IMR-90 (cell line): ENCODE measurements around the gene TOMM22. TPM values are rescaled to one million over a fixed set of nuclear protein-coding genes. Genes with fewer than 3 reads are reported as not detected.

ENCODE experiments used
- ATAC-seq: fragments of 200-7000 bp; cut with Tn5 transposase; 2 replicates; pipeline ENCODE4 v1.9.1; 2020; ENCODE audit warnings: low read depth, mild to moderate bottlenecking, moderate library complexity
- BruUV-seq: library from RNA; stranded (reverse); fragments of 400-500 nt; replicated peaks from 2 replicates; lab custom pipeline; 2021; lab: Mats Ljungman, UMichigan
- CTCF ChIA-PET: fragments of 300-600 bp; formaldehyde crosslinking; extraction: SDS; loops from one replicate; lab custom pipeline; 2021; ENCODE audit warnings: antibody characterized with exemption; lab: Yijun Ruan, JAX
- POLR2A ChIA-PET: fragments of 300-600 bp; sonication (Branson Sonifier 250); formaldehyde crosslinking; loops from one replicate; lab custom pipeline; 2022; ENCODE audit warnings: antibody characterized with exemption; ENCODE audit not compliant: unreplicated experiment; lab: Charles Lee
- DNase-seq: peaks from one replicate; pipeline ENCODE4 v3.0.0; 2013
- H2AFZ ChIP-seq: replicated peaks from 2 replicates; pipeline ENCODE3; 2013; ENCODE audit warnings: low read length, mild to moderate bottlenecking; ENCODE audit not compliant: poor library complexity
- H2AK5ac ChIP-seq: 2 replicates; pipeline ENCODE4 v1.6.1; 2013; ENCODE audit warnings: low read depth, low read length, inconsistent platforms
- H2AK9ac ChIP-seq: replicated peaks from 2 replicates; pipeline ENCODE3; 2013; ENCODE audit warnings: mild to moderate bottlenecking, low read depth, low read length, moderate library complexity; ENCODE audit not compliant: poor library complexity
- H2BK120ac ChIP-seq: 2 replicates; pipeline ENCODE4 v1.6.1; 2013; ENCODE audit warnings: low read depth, low read length, inconsistent platforms
- H2BK15ac ChIP-seq: 3 replicates; pipeline ENCODE4 v1.6.1; 2013; ENCODE audit warnings: low read depth, low read length, inconsistent platforms
- H2BK20ac ChIP-seq: 2 replicates; pipeline ENCODE4 v1.6.1; 2013; ENCODE audit warnings: low read depth, mild to moderate bottlenecking, inconsistent platforms, low read length, moderate library complexity
- H2BK5ac ChIP-seq: 2 replicates; pipeline ENCODE4 v1.6.1; 2013; ENCODE audit warnings: mild to moderate bottlenecking, low read depth, low read length, inconsistent platforms; ENCODE audit not compliant: poor library complexity, severe bottlenecking
- H3K14ac ChIP-seq: replicated peaks from 2 replicates; pipeline ENCODE4 v1.6.1; 2013; ENCODE audit warnings: low read depth, low read length, inconsistent platforms
- H3K18ac ChIP-seq: 2 replicates; pipeline ENCODE4 v1.6.1; 2013; ENCODE audit warnings: low read depth, low read length, control low read depth
- H3K23ac ChIP-seq: 2 replicates; pipeline ENCODE4 v1.6.1; 2013; ENCODE audit warnings: low read depth, low read length, inconsistent platforms
- H3K27ac ChIP-seq: 2 replicates; pipeline ENCODE4 v1.5.1; 2013; ENCODE audit warnings: mild to moderate bottlenecking, control low read depth, low read length; ENCODE audit not compliant: insufficient read depth
- H3K27me3 ChIP-seq: 2 replicates; pipeline ENCODE4 v1.6.1; 2013; ENCODE audit warnings: low read length; ENCODE audit not compliant: control insufficient read depth, insufficient read depth
- H3K36me3 ChIP-seq: 2 replicates; pipeline ENCODE4 v1.6.1; 2013; ENCODE audit warnings: low read length, mixed read lengths; ENCODE audit not compliant: control insufficient read depth, insufficient read depth
- H3K4ac ChIP-seq: 2 replicates; pipeline ENCODE4 v1.6.1; 2013; ENCODE audit warnings: low read depth, low read length, inconsistent platforms
- H3K4me1 ChIP-seq: 2 replicates; pipeline ENCODE4 v1.6.1; 2013; ENCODE audit warnings: low read length, mixed read lengths; ENCODE audit not compliant: control insufficient read depth, insufficient read depth
- H3K4me2 ChIP-seq: 2 replicates; pipeline ENCODE4 v1.6.1; 2013; ENCODE audit warnings: low read depth, mild to moderate bottlenecking, control low read depth, low read length, moderate library complexity
- H3K4me3 ChIP-seq: 2 replicates; pipeline ENCODE4 v1.5.1; 2013; ENCODE audit warnings: low read depth, mild to moderate bottlenecking, control low read depth, low read length, moderate library complexity; ENCODE audit not compliant: insufficient read depth
- H3K56ac ChIP-seq: 2 replicates; pipeline ENCODE4 v1.6.1; 2013; ENCODE audit warnings: low read length, inconsistent platforms; ENCODE audit not compliant: insufficient read depth; ENCODE audit errors: extremely low read depth
- H3K79me1 ChIP-seq, 2 experiments: 2 replicates each; pipeline ENCODE4 v1.6.1; 2013; ENCODE audit warnings: low read length in 2 of 2, inconsistent platforms in 1 of 2, low read depth in 1 of 2
- H3K9ac ChIP-seq: 2 replicates; pipeline ENCODE4 v1.6.1; 2013; ENCODE audit warnings: low read depth, low read length, control low read depth
- H3K9me1 ChIP-seq: 2 replicates; pipeline ENCODE4 v1.6.1; 2013; ENCODE audit warnings: low read length, inconsistent platforms; ENCODE audit not compliant: insufficient read depth
- H3K9me3 ChIP-seq: 2 replicates; pipeline ENCODE4 v1.6.1; 2013; ENCODE audit warnings: low read length; ENCODE audit not compliant: control insufficient read depth, insufficient read depth
- H4K20me1 ChIP-seq: 2 replicates; pipeline ENCODE4 v1.6.1; 2013; ENCODE audit warnings: low read length, inconsistent platforms; ENCODE audit not compliant: insufficient read depth
- H4K5ac ChIP-seq: 2 replicates; pipeline ENCODE4 v1.6.1; 2013; ENCODE audit warnings: mild to moderate bottlenecking, low read depth, low read length, control low read depth
- H4K8ac ChIP-seq, 2 experiments: 2 replicates each; pipeline ENCODE4 v1.6.1; 2013; ENCODE audit warnings: low read depth in 2 of 2, low read length in 2 of 2, control low read depth in 1 of 2, inconsistent platforms in 1 of 2
- H4K91ac ChIP-seq: 2 replicates; pipeline ENCODE4 v1.6.1; 2013; ENCODE audit warnings: low read depth, low read length, inconsistent platforms; ENCODE audit not compliant: insufficient read depth
- CEBPB ChIP-seq: IDR thresholded peaks from 2 replicates; pipeline ENCODE4 v1.6.1; 2012; ENCODE audit warnings: low read depth, low read length, improper control_type of control experiment
- NFE2L2 ChIP-seq: fragments of 150-350 bp; IDR thresholded peaks from 2 replicates; pipeline ENCODE4 v1.6.1; 2016; ENCODE audit warnings: low read depth, mild to moderate bottlenecking, low read length
- WGBS, 2 experiments: methylation state at CpG; one replicate each; pipeline versions ENCODE4 v1.1.5 to v1.1.7; 2013; ENCODE audit warnings: missing lambda C conversion rate in 2 of 2; ENCODE audit not compliant: insufficient read length in 1 of 2; ENCODE audit errors: extremely low coverage in 2 of 2; 5-methylcytosine and 5-hydroxymethylcytosine counted together
- dilution Hi-C: fragments of 300-500 bp; cut with HindIII; formaldehyde crosslinking; loops from one replicate; pipeline ENCODE4 v1.14.3; 2018; ENCODE audit warnings: low sequenced_read_pairs; ENCODE audit not compliant: unreplicated experiment
- in situ Hi-C: fragments of 300-500 bp; cut with MboI; formaldehyde crosslinking; loops from 3 replicates; pipeline ENCODE4 v1.14.3; 2019; ENCODE audit warnings: low sequenced_read_pairs, inconsistent platforms, mixed read lengths
- intact Hi-C: fragments of 100-400 bp; cut with micrococcal nuclease; formaldehyde crosslinking; loops from 2 replicates; pipeline ENCODE4 v1.10.0; 2022
- polyA plus RNA-seq, 3 experiments: library from polyadenylated mRNA; depleted of rRNA; stranded (reverse); fragments of >200 nt; gene quantifications; 2 replicates each; pipeline ENCODE4 v1.2.3, GENCODE V29; 2012; ENCODE audit warnings: low replicate concordance in 1 of 3
- total RNA-seq: library from RNA; depleted of rRNA; stranded (reverse); fragments of >200 nt; gene quantifications from 2 replicates; pipeline ENCODE4 v1.2.3, GENCODE V29; 2012

TOMM22 gene
- total and polyA plus RNA-seq, 2 of the 4 experiments (the other 2 are of a cell fraction), result 38.7 to 78.0 TPM

DNA sequence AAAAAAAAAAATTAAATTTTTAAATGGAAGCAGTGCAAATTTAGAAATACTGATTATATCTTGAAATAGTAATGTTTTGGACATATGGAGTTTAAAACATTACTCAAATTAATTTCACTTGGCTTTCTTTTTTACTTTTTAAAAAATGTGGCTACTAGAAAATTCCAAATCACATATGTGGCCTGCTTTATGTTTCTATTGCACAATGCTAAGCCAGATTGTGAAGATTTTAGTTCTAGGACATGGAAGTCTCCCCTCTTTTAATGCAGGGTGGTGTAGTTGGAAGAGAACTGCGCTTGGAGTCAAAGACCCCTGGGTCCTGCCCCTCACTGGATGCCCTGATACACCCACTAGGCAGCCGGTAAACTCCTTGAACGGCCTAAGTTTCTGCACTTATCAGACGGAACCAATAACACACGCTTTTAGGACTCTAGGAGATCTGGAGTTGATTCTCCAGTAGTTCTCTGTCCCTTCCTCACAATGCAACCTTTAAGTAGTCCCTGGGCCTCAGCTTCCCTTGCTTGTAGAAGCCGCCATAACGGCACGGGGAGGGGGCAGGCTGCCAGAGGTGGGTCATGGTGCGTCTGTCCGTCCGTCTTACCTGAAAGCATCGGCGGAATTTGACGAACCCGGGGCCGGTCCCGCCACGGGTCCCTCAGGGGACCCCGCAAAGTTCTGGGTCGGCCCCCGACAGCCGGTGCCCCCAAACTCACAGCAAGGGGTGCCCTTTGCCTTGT lies 26.1 kb upstream of the TOMM22 start:
- Histone ChIP-seq H3K9me3 (no peaks in the 10 kb centered on the region), H3K9ac (peak overlapping the region; percentile 22), H3K9me1 (peaks cover 10% of the 10 kb centered on the region; the same call in 1 of the 2 replicates), H3K4ac (peak overlapping the region; percentile 29), H4K8ac (peak overlapping the region; percentile 68 to 83; a peak in 2 of 4 replicates), H2BK5ac (no peak overlapping the region), H3K27ac (peak overlapping the region; percentile 7; the same call in 1 of the 2 replicates), H2BK20ac (no peak overlapping the region), H2BK120ac (no peak overlapping the region), H2BK15ac (no peak overlapping the region), H3K14ac (peak overlapping the region; percentile 100), H4K20me1 (no peaks in the 10 kb centered on the region; the same call in 1 of the 2 replicates), H2AFZ (peak overlapping the region; percentile 99), H3K4me1 (peaks cover 7% of the 10 kb centered on the region), H3K79me1 (peaks cover 11 to 17% of the 10 kb centered on the region in 2 experiments), H3K27me3 (no peaks in the 10 kb centered on the region), H2AK5ac (0 out of 2 replicates have a peak overlapping the region, but pooled peaks have one; percentile 15), H3K4me2 (peak overlapping the region; percentile 79), H3K4me3 (peak overlapping the region; percentile 73), H3K36me3 (no peaks in the 10 kb centered on the region), H3K18ac (no peak overlapping the region), H3K23ac (peak overlapping the region; percentile 58), H4K91ac (no peak overlapping the region), H2AK9ac (peak overlapping the region; percentile 80), H3K56ac (0 out of 2 replicates have a peak overlapping the region, but pooled peaks have one; percentile 0), H4K5ac (peak overlapping the region; percentile 33; the same call in 1 of the 2 replicates)
- no TSS peak for BruUV-seq
- POLR2A ChIA-PET, result no interaction called here
- 0% methylated on average over 8 of the region's 22 CpGs; no CpG with 5 or more reads in 1 of the 2 experiments for WGBS, 2 experiments
- dilution Hi-C loops (no loop called here), in situ Hi-C loops (no loop called here), intact Hi-C loops (no loop called here)
- no peak for TF ChIP-seq NFE2L2
- TF ChIP-seq CEBPB, result peak; percentile 83
- CTCF ChIA-PET, result interaction anchor here (0.6 kb wide), 1 partner anchor 19 kb away, joined by 3 read pairs; no protein-coding TSS in a partner anchor
- ATAC-seq (peak; percentile 4), DNase-seq (peak; percentile 9)
